B cell (primary cell): ENCODE results near the gene GLTP. TPM values are rescaled to one million over a fixed set of nuclear protein-coding genes. Genes with fewer than 3 reads are reported as not detected.

Experiments
- ATAC-seq: fragments of 200-7000 bp; cut with Tn5 transposase; one replicate; pipeline ENCODE4 v1.10.0; 2021; ENCODE audit warnings: low read depth, mild to moderate bottlenecking, moderate number of reproducible peaks, moderate library complexity
- CTCF ChIA-PET: fragments of 350-600 bp; sonication (Branson Sonifier 250); formaldehyde crosslinking; loops from one replicate; lab custom pipeline; 2021; ENCODE audit warnings: antibody characterized with exemption, inconsistent platforms; lab: Charles Lee
- POLR2A ChIA-PET: fragments of 350-600 bp; sonication (Branson Sonifier 250); formaldehyde crosslinking; loops from one replicate; lab custom pipeline; 2021; ENCODE audit warnings: antibody characterized with exemption; lab: Charles Lee
- DNase-seq: peaks from one replicate; pipeline ENCODE4 v3.0.0; 2013
- H2AFZ ChIP-seq: 2 replicates; pipeline ENCODE4 v1.6.1; 2012; ENCODE audit warnings: mild to moderate bottlenecking, low read depth, low read length; ENCODE audit not compliant: insufficient read depth, poor library complexity, severe bottlenecking
- H3K27ac ChIP-seq, 2 donors: 1 replicate in 1 of 2; 2 replicates in 1 of 2; pipeline ENCODE4 v1.5.1; 2012 to 2013; ENCODE audit warnings: low read length in 2 of 2, mild to moderate bottlenecking in 2 of 2, moderate library complexity in 1 of 2
- H3K27me3 ChIP-seq, 4 experiments: fragments of 200-600 bp in 1 of 4; sonication (generic) in 1 of 4; replicated peaks in 1 of 4; 1 replicate in 2 of 4; 2 replicates in 2 of 4; pipeline versions ENCODE4 v1.6.1 to v1.7.0; 2013 to 2016; ENCODE audit warnings: low read length in 3 of 4, mild to moderate bottlenecking in 2 of 4, mixed read lengths in 1 of 4, moderate library complexity in 1 of 4; ENCODE audit not compliant: insufficient read depth in 4 of 4, control insufficient read depth in 3 of 4; ENCODE audit errors: control extremely low read depth in 1 of 4
- H3K36me3 ChIP-seq, 2 experiments: replicated peaks in 1 of 2; 1 replicate in 1 of 2; 2 replicates in 1 of 2; pipeline versions ENCODE4 v1.6.1 to v1.7.1; 2013; ENCODE audit warnings: low read length in 1 of 2; ENCODE audit not compliant: insufficient read depth in 2 of 2, control insufficient read depth in 1 of 2; ENCODE audit errors: control extremely low read depth in 1 of 2, extremely low read depth in 1 of 2
- H3K4me1 ChIP-seq, 2 donors: fragments of 200-600 bp in 1 of 2; sonication (generic) in 1 of 2; 1 replicate in 1 of 2; 2 replicates in 1 of 2; pipeline versions ENCODE4 v1.5.1 to v1.6.1; 2013 to 2017; ENCODE audit warnings: low read length in 2 of 2; ENCODE audit not compliant: control insufficient read depth in 2 of 2, insufficient read depth in 2 of 2
- H3K4me2 ChIP-seq: replicated peaks from 2 replicates; pipeline ENCODE3; 2012; ENCODE audit warnings: mild to moderate bottlenecking, low read depth, low read length; ENCODE audit not compliant: poor library complexity, severe bottlenecking
- H3K4me3 ChIP-seq, 5 experiments: fragments of 200-600 bp in 1 of 5; sonication (generic) in 1 of 5; 1 replicate in 3 of 5; 2 replicates in 2 of 5; pipeline versions ENCODE4 v1.5.1 to v1.7.0; 2011 to 2016; ENCODE audit warnings: low read length in 4 of 5, mild to moderate bottlenecking in 4 of 5, low read depth in 2 of 5, control low read depth in 1 of 5, moderate library complexity in 1 of 5; ENCODE audit not compliant: insufficient read depth in 1 of 5; ENCODE audit errors: control extremely low read depth in 1 of 5, extremely low read depth in 1 of 5
- H3K79me2 ChIP-seq: fragments of 200-600 bp; sonication (generic); one replicate; pipeline ENCODE4 v1.6.0; 2016; ENCODE audit warnings: low read length; ENCODE audit not compliant: control insufficient read depth, insufficient read depth
- H3K9ac ChIP-seq: fragments of 200-600 bp; sonication (generic); 2 replicates; pipeline ENCODE4 v1.6.1; 2017; ENCODE audit warnings: mild to moderate bottlenecking, low read length, moderate library complexity
- H3K9me3 ChIP-seq, 3 donors: one replicate each; pipeline versions ENCODE4 v1.6.1 to v1.7.1; 2013; ENCODE audit warnings: low read length in 2 of 3; ENCODE audit not compliant: control insufficient read depth in 2 of 3, insufficient read depth in 1 of 3; ENCODE audit errors: control extremely low read depth in 1 of 3
- H4K20me1 ChIP-seq: 2 replicates; pipeline ENCODE4 v1.6.0; 2012; ENCODE audit warnings: mild to moderate bottlenecking, low read length; ENCODE audit not compliant: insufficient read depth, control insufficient read depth, poor library complexity, severe bottlenecking
- H3K27ac Mint-ChIP-seq: one replicate; pipeline ENCODE4 v1.8.0; 2021; ENCODE audit warnings: mixed read lengths
- H3K27me3 Mint-ChIP-seq: one replicate; pipeline ENCODE4 v1.8.0; 2021; ENCODE audit warnings: mixed read lengths
- H3K4me1 Mint-ChIP-seq: one replicate; pipeline ENCODE4 v1.8.0; 2021; ENCODE audit warnings: mixed read lengths
- H3K4me3 Mint-ChIP-seq: one replicate; pipeline ENCODE4 v1.8.0; 2021; ENCODE audit warnings: mixed read lengths
- H3K9me3 Mint-ChIP-seq: one replicate; pipeline ENCODE4 v1.8.0; 2022; ENCODE audit warnings: mixed read lengths; ENCODE audit not compliant: insufficient read depth
- CTCF ChIP-seq: fragments of 200-600 bp; IDR thresholded peaks from one replicate; pipeline ENCODE4 v1.8.0; 2022; ENCODE audit warnings: antibody characterized with exemption, mild to moderate bottlenecking
- EZH2 ChIP-seq: IDR thresholded peaks from 2 replicates; pipeline ENCODE4 v1.6.1; 2012; ENCODE audit warnings: borderline replicate concordance, low read depth, mild to moderate bottlenecking, moderate library complexity, low read length; ENCODE audit not compliant: insufficient read depth, poor library complexity, severe bottlenecking
- WGBS: methylation state at CpG from one replicate; pipeline ENCODE4 v1.1.5; 2013; ENCODE audit warnings: missing lambda C conversion rate; ENCODE audit not compliant: insufficient coverage; 5-methylcytosine and 5-hydroxymethylcytosine counted together
- intact Hi-C: fragments of 100-400 bp; cut with micrococcal nuclease; formaldehyde crosslinking; loops from one replicate; pipeline ENCODE4 v1.10.0; 2022
- polyA plus RNA-seq: library from polyadenylated mRNA; depleted of rRNA; stranded (reverse); fragments of >200 nt; gene quantifications from 2 replicates; pipeline ENCODE4 v1.2.3, GENCODE V29; 2012
- total RNA-seq, 2 donors: library from RNA; stranded (reverse); fragments of 120-200 nt in 1 of 2; gene quantifications; 1 replicate in 1 of 2; 2 replicates in 1 of 2; pipeline versions ENCODE4 v1.2.3 to v1.2.4, GENCODE V29; 2013 to 2022

The GLTP gene
- total and polyA plus RNA-seq, 2 donors (not counting 1 experiment from before 2014, with no cell fraction given): 18.7 to 24.9 TPM

GRCh38 chr12:109822416-109822815, 57.9 kb downstream of the GLTP start:
- Histone ChIP-seq H3K4me2 (no peak overlapping the region), H3K9ac (no peak overlapping the region), H3K4me1 (no peaks in the 10 kb centered on the region), H3K79me2 (no peaks in the 10 kb centered on the region), H3K27me3 (peaks cover 0 to 8% (median 0%) of the 10 kb centered on the region in 4 experiments), H2AFZ (no peak overlapping the region), H3K4me3 (no peak overlapping the region), H3K36me3 (no peaks in the 10 kb centered on the region), H3K27ac (no peak overlapping the region), H4K20me1 (no peaks in the 10 kb centered on the region), H3K9me3 (no peaks in the 10 kb centered on the region)
- no peak for TF ChIP-seq EZH2
- TF ChIP-seq CTCF: no peak
- DNase-seq (no peak), ATAC-seq (no peak)
- H3K9me3 Mint-ChIP-seq: no peaks in the 10 kb centered on the region
- peaks cover 34% of the 10 kb centered on the region for H3K27me3 Mint-ChIP-seq
- 91% methylated on average over 7 of the region's 7 CpGs for WGBS
- ChIA-PET CTCF (no interaction called here), POLR2A (no interaction called here)
- no peak overlapping the region for H3K4me3 Mint-ChIP-seq
- H3K27ac Mint-ChIP-seq: no peak overlapping the region
- intact Hi-C loops: no loop called here
- H3K4me1 Mint-ChIP-seq: no peaks in the 10 kb centered on the region

DNA sequence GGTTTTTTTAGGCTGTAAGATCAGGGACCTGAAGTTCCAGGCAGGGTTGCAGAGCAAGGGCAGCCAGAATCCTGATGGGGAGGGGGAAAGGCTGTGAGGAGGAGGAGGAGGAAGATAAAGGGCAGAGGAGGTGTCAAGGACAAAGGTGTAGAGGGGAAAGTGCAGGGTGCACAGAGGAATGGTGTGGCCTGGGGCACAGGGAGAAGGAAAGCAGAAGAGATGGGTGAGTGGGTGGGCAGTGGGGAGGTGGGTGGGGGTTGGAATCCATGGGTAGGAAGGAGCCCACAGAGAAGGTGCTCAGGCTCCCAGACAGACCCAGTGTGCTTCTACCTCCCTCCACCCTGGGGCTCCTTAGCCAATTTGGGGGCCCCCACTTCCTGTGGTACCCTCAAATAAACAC, 58.4 kb downstream of the GLTP start:
- H2AFZ ChIP-seq: no peak overlapping the region
- no peak overlapping the region for H3K9ac ChIP-seq
- peaks cover 33% of the 10 kb centered on the region for H3K27me3 Mint-ChIP-seq
- intact Hi-C loops: no loop called here
- no peaks in the 10 kb centered on the region for H3K9me3 ChIP-seq
- peaks cover 0 to 8% (median 0%) of the 10 kb centered on the region in 4 experiments for H3K27me3 ChIP-seq
- ChIA-PET POLR2A (no interaction called here), CTCF (no interaction called here)
- H4K20me1 ChIP-seq: no peaks in the 10 kb centered on the region
- no peak overlapping the region for H3K27ac ChIP-seq
- H3K79me2 ChIP-seq: no peaks in the 10 kb centered on the region
- ATAC-seq (no peak), DNase-seq (no peak)
- H3K27ac Mint-ChIP-seq: no peak overlapping the region
- no peak for TF ChIP-seq EZH2
- no peak for TF ChIP-seq CTCF
- H3K4me1 ChIP-seq: no peaks in the 10 kb centered on the region
- no peak overlapping the region for H3K4me3 ChIP-seq
- no peak overlapping the region for H3K4me2 ChIP-seq
- H3K9me3 Mint-ChIP-seq: no peaks in the 10 kb centered on the region
- no peaks in the 10 kb centered on the region for H3K36me3 ChIP-seq
- no peaks in the 10 kb centered on the region for H3K4me1 Mint-ChIP-seq
- no peak overlapping the region for H3K4me3 Mint-ChIP-seq
